Fibroblast of peridontal ligament (primary cell): ENCODE measurements around the gene DGKG.

ENCODE experiments used
- DNase-seq: peaks from one replicate; pipeline ENCODE4 v3.0.0-alpha.2; 2010; ENCODE audit errors: extremely low read depth

DGKG gene

GRCh38 chr3:186318135-186318534, 43.9 kb downstream of the DGKG start:
- no peak for DNase-seq

GRCh38 chr3:186317478-186317877, 44.6 kb downstream of the DGKG start:
- DNase-seq = no peak

- DNase-seq = no peak
These were observed 45.3 kb downstream of the DGKG start for GRCh38 chr3:186316666-186317260.

GRCh38 chr3:186315581-186316354, 46.3 kb downstream of the DGKG start:
- DNase-seq = no peak

- no peak for DNase-seq
These were observed 47.1 kb downstream of the DGKG start for GRCh38 chr3:186314896-186315295.

- no peak for DNase-seq
These were observed 50.6 kb downstream of the DGKG start for GRCh38 chr3:186311441-186311840.

- peak; percentile 29 for DNase-seq
These were observed 53.5 kb downstream of the DGKG start for GRCh38 chr3:186308549-186308948.

GRCh38 chr3:186307594-186308221, 54.3 kb downstream of the DGKG start:
- peak; percentile 61 for DNase-seq

GRCh38 chr3:186305286-186305685, 56.7 kb downstream of the DGKG start:
- DNase-seq = no peak

GRCh38 chr3:186303965-186304364, 58.1 kb downstream of the DGKG start:
- DNase-seq = no peak

GRCh38 chr3:186299327-186299726, 62.7 kb downstream of the DGKG start:
- no peak for DNase-seq

GRCh38 chr3:186298876-186299275, 63.2 kb downstream of the DGKG start:
- DNase-seq = no peak

GRCh38 chr3:186290796-186291195, 71.2 kb downstream of the DGKG start:
- DNase-seq = no peak

- DNase-seq = peak; percentile 84
These were observed 74.3 kb downstream of the DGKG start for GRCh38 chr3:186287711-186288110.

- DNase-seq = no peak
These were observed 75.9 kb downstream of the DGKG start for GRCh38 chr3:186286114-186286513.

GRCh38 chr3:186284661-186285060, 77.4 kb downstream of the DGKG start:
- no peak for DNase-seq

GRCh38 chr3:186284349-186284652, 77.7 kb downstream of the DGKG start:
- no peak for DNase-seq

GRCh38 chr3:186283651-186284348, 78.2 kb downstream of the DGKG start:
- peak; percentile 38 for DNase-seq

- DNase-seq = no peak
These were observed 78.9 kb downstream of the DGKG start for GRCh38 chr3:186283096-186283495.

- DNase-seq = peak; percentile 84
These were observed 80.9 kb downstream of the DGKG start for GRCh38 chr3:186281176-186281575.

GRCh38 chr3:186280737-186281136, 81.3 kb downstream of the DGKG start:
- no peak for DNase-seq

GRCh38 chr3:186277268-186277909, 84.6 kb downstream of the DGKG start:
- peak; percentile 85 for DNase-seq
